Measurements from ENCODE around the gene SLBP.

SLBP gene

GRCh38 chr4:1667273-1667672 is 44.8 kb downstream of the SLBP start:
- Histone ChIP-seq H3K4me1 (ENCODE audit: control insufficient read depth, insufficient read depth, low read length, poor library complexity, severe bottlenecking) (no peaks in the 10 kb centered on the region), H3K27me3 (replicated peaks; ENCODE audit: control insufficient read depth, insufficient read depth, low read length, poor library complexity, severe bottlenecking) (no peaks in the 10 kb centered on the region), H3K27ac (ENCODE audit: insufficient read depth, low read length, poor library complexity, severe bottlenecking) (no peak overlapping the region), H3K36me3 (ENCODE audit: control insufficient read depth, insufficient read depth, low read length) (no peaks in the 10 kb centered on the region), H3K9me3 (ENCODE audit: control insufficient read depth, low read length) (no peaks in the 10 kb centered on the region), H3K4me3 (ENCODE audit: insufficient read depth, low read depth, low read length, poor library complexity, severe bottlenecking) (no peak overlapping the region)
- no peak for DNase-seq

- no peak overlapping the region for H3K27ac ChIP-seq (ENCODE audit: insufficient read depth, low read length, poor library complexity, severe bottlenecking)
- no peak overlapping the region for H3K4me3 ChIP-seq (ENCODE audit: insufficient read depth, low read depth, low read length, poor library complexity, severe bottlenecking)
- H3K9me3 ChIP-seq (ENCODE audit: control insufficient read depth, low read length), result no peaks in the 10 kb centered on the region
- DNase-seq, result no peak
- no peaks in the 10 kb centered on the region for H3K27me3 ChIP-seq (replicated peaks; ENCODE audit: control insufficient read depth, insufficient read depth, low read length, poor library complexity, severe bottlenecking)
- no peaks in the 10 kb centered on the region for H3K36me3 ChIP-seq (ENCODE audit: control insufficient read depth, insufficient read depth, low read length)
- no peaks in the 10 kb centered on the region for H3K4me1 ChIP-seq (ENCODE audit: control insufficient read depth, insufficient read depth, low read length, poor library complexity, severe bottlenecking)
Measured at GRCh38 chr4:1666391-1666790, 45.7 kb downstream of the SLBP start.

DNA sequence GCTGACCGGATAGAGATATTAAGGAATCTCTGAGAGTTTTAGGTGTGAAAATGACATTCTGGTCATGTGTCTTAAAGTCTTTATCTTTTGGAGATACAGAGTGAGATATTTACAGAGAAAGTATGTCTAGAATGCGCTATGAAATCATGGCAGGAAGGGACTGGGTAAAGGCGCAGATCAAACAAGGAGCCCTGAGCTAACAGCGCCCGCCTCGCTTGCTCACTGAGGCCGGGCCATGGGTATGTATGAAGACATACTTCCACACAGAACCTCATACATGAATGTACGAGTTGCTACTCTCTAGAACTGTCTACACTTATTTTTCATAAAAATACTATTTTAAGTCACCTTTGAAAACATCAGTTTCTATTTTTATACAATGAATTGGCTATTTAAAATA is 48.0 kb downstream of the SLBP start:
- Histone ChIP-seq H3K27ac (ENCODE audit: insufficient read depth, low read length, poor library complexity, severe bottlenecking) (no peak overlapping the region), H3K9me3 (ENCODE audit: control insufficient read depth, low read length) (no peaks in the 10 kb centered on the region), H3K36me3 (ENCODE audit: control insufficient read depth, insufficient read depth, low read length) (no peaks in the 10 kb centered on the region), H3K27me3 (replicated peaks; ENCODE audit: control insufficient read depth, insufficient read depth, low read length, poor library complexity, severe bottlenecking) (no peaks in the 10 kb centered on the region), H3K4me1 (ENCODE audit: control insufficient read depth, insufficient read depth, low read length, poor library complexity, severe bottlenecking) (no peaks in the 10 kb centered on the region), H3K4me3 (ENCODE audit: insufficient read depth, low read depth, low read length, poor library complexity, severe bottlenecking) (no peak overlapping the region)
- no peak for DNase-seq

GRCh38 chr4:1663549-1663948 is 48.6 kb downstream of the SLBP start:
- Histone ChIP-seq H3K4me1 (ENCODE audit: control insufficient read depth, insufficient read depth, low read length, poor library complexity, severe bottlenecking) (no peaks in the 10 kb centered on the region), H3K4me3 (ENCODE audit: insufficient read depth, low read depth, low read length, poor library complexity, severe bottlenecking) (no peak overlapping the region), H3K9me3 (ENCODE audit: control insufficient read depth, low read length) (no peaks in the 10 kb centered on the region), H3K27ac (ENCODE audit: insufficient read depth, low read length, poor library complexity, severe bottlenecking) (no peak overlapping the region), H3K36me3 (ENCODE audit: control insufficient read depth, insufficient read depth, low read length) (no peaks in the 10 kb centered on the region), H3K27me3 (replicated peaks; ENCODE audit: control insufficient read depth, insufficient read depth, low read length, poor library complexity, severe bottlenecking) (no peaks in the 10 kb centered on the region)
- no peak for DNase-seq

DNA sequence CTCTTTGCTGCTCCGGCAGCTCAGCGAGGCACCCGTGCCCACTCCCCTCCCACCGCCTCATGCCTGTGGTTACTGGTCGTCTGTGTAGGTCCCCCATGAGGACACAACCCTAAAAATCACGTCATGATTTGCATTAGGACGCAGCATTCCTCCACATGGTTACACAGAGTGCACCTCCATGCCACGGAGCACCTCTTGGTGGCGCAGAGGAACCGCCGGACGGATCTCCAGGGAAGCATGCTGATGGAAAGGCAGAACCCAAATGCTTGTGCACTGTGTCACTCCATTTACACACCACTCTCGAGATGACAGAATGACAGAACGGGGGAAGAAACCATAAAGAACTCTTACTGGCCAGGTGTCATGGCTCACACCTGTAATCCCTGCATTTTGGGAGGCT is 50.4 kb downstream of the SLBP start:
- H3K4me1 ChIP-seq (ENCODE audit: control insufficient read depth, insufficient read depth, low read length, poor library complexity, severe bottlenecking), result no peaks in the 10 kb centered on the region
- no peak for DNase-seq
- H3K9me3 ChIP-seq (ENCODE audit: control insufficient read depth, low read length), result no peaks in the 10 kb centered on the region
- H3K36me3 ChIP-seq (ENCODE audit: control insufficient read depth, insufficient read depth, low read length), result no peaks in the 10 kb centered on the region
- H3K27ac ChIP-seq (ENCODE audit: insufficient read depth, low read length, poor library complexity, severe bottlenecking), result no peak overlapping the region
- H3K4me3 ChIP-seq (ENCODE audit: insufficient read depth, low read depth, low read length, poor library complexity, severe bottlenecking), result no peak overlapping the region
- no peaks in the 10 kb centered on the region for H3K27me3 ChIP-seq (replicated peaks; ENCODE audit: control insufficient read depth, insufficient read depth, low read length, poor library complexity, severe bottlenecking)

- no peaks in the 10 kb centered on the region for H3K4me1 ChIP-seq (ENCODE audit: control insufficient read depth, insufficient read depth, low read length, poor library complexity, severe bottlenecking)
- no peak for DNase-seq
- no peak overlapping the region for H3K27ac ChIP-seq (ENCODE audit: insufficient read depth, low read length, poor library complexity, severe bottlenecking)
- H3K27me3 ChIP-seq (replicated peaks; ENCODE audit: control insufficient read depth, insufficient read depth, low read length, poor library complexity, severe bottlenecking), result no peaks in the 10 kb centered on the region
- H3K4me3 ChIP-seq (ENCODE audit: insufficient read depth, low read depth, low read length, poor library complexity, severe bottlenecking), result no peak overlapping the region
- no peaks in the 10 kb centered on the region for H3K36me3 ChIP-seq (ENCODE audit: control insufficient read depth, insufficient read depth, low read length)
- H3K9me3 ChIP-seq (ENCODE audit: control insufficient read depth, low read length), result no peaks in the 10 kb centered on the region
Measured at GRCh38 chr4:1660948-1661677, 51.0 kb downstream of the SLBP start.

DNA sequence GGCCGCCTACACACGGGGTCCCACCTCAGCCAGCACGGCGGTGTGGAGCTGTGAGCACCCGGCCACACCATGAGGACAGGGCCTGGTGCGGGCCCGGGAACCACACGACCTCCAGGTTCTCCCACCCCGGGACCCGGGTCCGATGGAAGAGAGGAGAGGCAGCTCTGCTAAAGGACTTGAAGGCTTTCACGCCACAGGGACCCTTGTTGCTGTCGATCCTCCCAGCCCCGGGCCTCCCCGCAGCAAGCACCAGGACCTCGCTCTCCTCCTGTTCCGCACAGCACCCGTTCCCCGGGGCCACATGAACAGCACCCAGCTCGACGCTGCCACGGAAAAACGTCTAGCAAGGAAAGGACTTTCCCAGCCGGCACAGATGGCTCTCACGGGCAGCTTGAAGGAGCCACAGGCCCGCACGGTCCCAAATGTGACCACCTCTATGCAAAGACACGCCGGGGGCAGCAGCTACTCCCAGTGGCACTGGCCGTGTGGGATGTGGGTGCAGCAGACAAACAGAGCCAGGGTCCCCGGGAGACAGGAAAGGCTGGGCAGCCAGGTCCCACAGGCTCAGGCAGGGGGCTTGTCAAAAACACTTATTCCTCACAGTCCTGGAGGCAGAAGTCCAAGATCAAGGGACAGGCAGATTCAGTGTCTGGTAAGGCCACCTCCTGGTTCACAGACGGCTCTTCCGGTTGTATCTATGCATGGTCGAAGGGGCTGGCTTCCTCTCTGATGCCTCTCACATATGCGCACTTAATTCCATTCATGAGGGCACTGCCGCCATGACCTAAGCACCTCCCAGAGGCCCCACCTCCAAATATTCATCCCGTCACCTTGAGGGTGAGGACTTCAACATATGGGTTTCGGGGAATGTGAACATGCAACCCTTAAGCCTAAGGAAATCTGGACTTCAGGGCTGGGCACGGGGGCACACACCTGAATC is 52.7 kb downstream of the SLBP start:
- H3K27me3 ChIP-seq (replicated peaks; ENCODE audit: control insufficient read depth, insufficient read depth, low read length, poor library complexity, severe bottlenecking), result no peaks in the 10 kb centered on the region

GRCh38 chr4:1658581-1658980 is 53.5 kb downstream of the SLBP start:
- Histone ChIP-seq H3K27me3 (replicated peaks; ENCODE audit: control insufficient read depth, insufficient read depth, low read length, poor library complexity, severe bottlenecking) (no peaks in the 10 kb centered on the region), H3K4me1 (ENCODE audit: control insufficient read depth, insufficient read depth, low read length, poor library complexity, severe bottlenecking) (no peaks in the 10 kb centered on the region), H3K27ac (ENCODE audit: insufficient read depth, low read length, poor library complexity, severe bottlenecking) (no peak overlapping the region), H3K4me3 (ENCODE audit: insufficient read depth, low read depth, low read length, poor library complexity, severe bottlenecking) (no peak overlapping the region), H3K9me3 (ENCODE audit: control insufficient read depth, low read length) (no peaks in the 10 kb centered on the region), H3K36me3 (ENCODE audit: control insufficient read depth, insufficient read depth, low read length) (no peaks in the 10 kb centered on the region)
- no peak for DNase-seq

More for the DNA sequence above, 52.7 kb downstream of the SLBP start:
- no peak for DNase-seq
- H3K4me3 ChIP-seq (ENCODE audit: insufficient read depth, low read depth, low read length, poor library complexity, severe bottlenecking), result no peak overlapping the region
- H3K4me1 ChIP-seq (ENCODE audit: control insufficient read depth, insufficient read depth, low read length, poor library complexity, severe bottlenecking), result no peaks in the 10 kb centered on the region
- H3K9me3 ChIP-seq (ENCODE audit: control insufficient read depth, low read length), result no peaks in the 10 kb centered on the region
- H3K36me3 ChIP-seq (ENCODE audit: control insufficient read depth, insufficient read depth, low read length), result no peaks in the 10 kb centered on the region
- no peak overlapping the region for H3K27ac ChIP-seq (ENCODE audit: insufficient read depth, low read length, poor library complexity, severe bottlenecking)

GRCh38 chr4:1658146-1658545 is 54.0 kb downstream of the SLBP start:
- no peak for DNase-seq
- Histone ChIP-seq H3K36me3 (ENCODE audit: control insufficient read depth, insufficient read depth, low read length) (no peaks in the 10 kb centered on the region), H3K9me3 (ENCODE audit: control insufficient read depth, low read length) (no peaks in the 10 kb centered on the region), H3K27me3 (replicated peaks; ENCODE audit: control insufficient read depth, insufficient read depth, low read length, poor library complexity, severe bottlenecking) (no peaks in the 10 kb centered on the region), H3K27ac (ENCODE audit: insufficient read depth, low read length, poor library complexity, severe bottlenecking) (no peak overlapping the region), H3K4me3 (ENCODE audit: insufficient read depth, low read depth, low read length, poor library complexity, severe bottlenecking) (no peak overlapping the region), H3K4me1 (ENCODE audit: control insufficient read depth, insufficient read depth, low read length, poor library complexity, severe bottlenecking) (no peaks in the 10 kb centered on the region)

- Histone ChIP-seq H3K27me3 (replicated peaks; ENCODE audit: control insufficient read depth, insufficient read depth, low read length, poor library complexity, severe bottlenecking) (no peaks in the 10 kb centered on the region), H3K36me3 (ENCODE audit: control insufficient read depth, insufficient read depth, low read length) (no peaks in the 10 kb centered on the region), H3K9me3 (ENCODE audit: control insufficient read depth, low read length) (no peaks in the 10 kb centered on the region), H3K27ac (ENCODE audit: insufficient read depth, low read length, poor library complexity, severe bottlenecking) (no peak overlapping the region), H3K4me1 (ENCODE audit: control insufficient read depth, insufficient read depth, low read length, poor library complexity, severe bottlenecking) (no peaks in the 10 kb centered on the region), H3K4me3 (ENCODE audit: insufficient read depth, low read depth, low read length, poor library complexity, severe bottlenecking) (no peak overlapping the region)
- DNase-seq, result no peak
Measured at GRCh38 chr4:1656986-1657385, 55.1 kb downstream of the SLBP start.
